HG02798 (cell line): ENCODE results near the gene LMX1B.
"Not testable (repeated sequence)": the region's sequence is repeated elsewhere in the genome, so short reads cannot be mapped to it uniquely, and the experiment has no call there.

Source experiments
- ATAC-seq: cut with Tn5 transposase; IDR thresholded peaks from one replicate; pipeline ENCODE4 v1.9.1; 2021; ENCODE audit warnings: mild to moderate bottlenecking; ENCODE audit not compliant: unreplicated experiment, poor library complexity

LMX1B gene

DNA sequence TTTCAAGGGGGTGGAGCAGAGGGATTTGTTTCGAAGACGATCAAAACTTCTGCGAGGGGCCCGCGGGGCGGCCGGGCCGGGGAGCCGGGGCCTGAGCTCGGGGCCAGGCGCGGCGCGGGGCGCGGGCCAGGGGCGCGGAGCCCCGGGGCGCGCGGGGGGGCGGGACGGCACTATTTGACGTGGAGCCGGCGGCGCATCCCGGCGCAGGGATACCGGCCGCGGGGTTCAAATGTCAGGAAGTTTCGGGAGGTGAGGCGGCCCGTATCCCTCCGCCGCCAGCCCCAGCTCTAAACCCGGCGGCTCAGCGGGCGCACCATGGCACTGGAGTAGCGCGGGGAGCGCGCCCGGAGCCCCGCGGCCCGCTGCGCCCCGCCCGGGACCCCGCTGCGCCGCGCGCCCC is at the start of gene LMX1B:
LMX1B (plus strand) TSS at position 278 of the 400 bp plus-strand sequence. CDS start 522 bp downstream, outside the sequence.
- no peak for ATAC-seq

DNA sequence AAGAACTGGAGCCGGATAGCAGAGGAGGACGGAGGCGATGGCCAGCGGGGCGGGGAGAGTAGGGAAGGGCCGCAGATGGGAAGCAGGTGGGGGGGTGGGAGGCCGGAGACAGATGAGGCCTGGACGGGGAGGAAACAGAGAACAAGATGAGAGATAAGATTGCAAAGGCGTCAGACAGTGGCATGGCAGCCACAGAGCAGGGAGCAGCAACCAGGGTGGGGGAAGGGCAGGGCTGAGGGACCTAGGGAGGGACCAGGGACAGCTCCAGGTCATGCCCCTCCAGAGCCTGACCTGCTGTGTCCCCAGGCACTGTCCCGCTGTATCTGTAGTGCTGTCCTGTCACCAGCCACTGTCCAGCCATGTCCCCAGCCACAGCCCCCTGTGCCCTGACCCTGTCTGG is 49.6 kb upstream of the LMX1B start:
- no peak for ATAC-seq

DNA sequence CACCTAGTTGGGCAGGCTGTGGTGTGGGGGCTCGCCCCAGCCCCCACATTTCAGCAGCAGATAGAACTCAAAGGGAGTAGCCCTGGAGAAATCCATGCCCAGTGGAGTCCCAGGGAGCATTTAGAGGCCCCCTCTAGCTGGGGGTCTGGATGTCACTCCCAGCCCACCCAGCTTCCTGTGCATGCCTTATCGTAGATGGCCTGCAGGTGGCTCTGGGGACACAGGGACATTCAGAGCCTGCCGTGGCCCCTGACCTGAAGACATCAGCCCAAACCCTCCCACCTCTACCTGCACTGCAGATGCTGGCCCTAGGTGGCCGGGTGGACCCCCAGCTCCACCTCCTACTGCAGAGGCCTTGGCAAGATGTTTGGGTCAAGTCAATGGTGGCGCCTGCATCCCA is 49.0 kb upstream of the LMX1B start:
- no peak for ATAC-seq

DNA sequence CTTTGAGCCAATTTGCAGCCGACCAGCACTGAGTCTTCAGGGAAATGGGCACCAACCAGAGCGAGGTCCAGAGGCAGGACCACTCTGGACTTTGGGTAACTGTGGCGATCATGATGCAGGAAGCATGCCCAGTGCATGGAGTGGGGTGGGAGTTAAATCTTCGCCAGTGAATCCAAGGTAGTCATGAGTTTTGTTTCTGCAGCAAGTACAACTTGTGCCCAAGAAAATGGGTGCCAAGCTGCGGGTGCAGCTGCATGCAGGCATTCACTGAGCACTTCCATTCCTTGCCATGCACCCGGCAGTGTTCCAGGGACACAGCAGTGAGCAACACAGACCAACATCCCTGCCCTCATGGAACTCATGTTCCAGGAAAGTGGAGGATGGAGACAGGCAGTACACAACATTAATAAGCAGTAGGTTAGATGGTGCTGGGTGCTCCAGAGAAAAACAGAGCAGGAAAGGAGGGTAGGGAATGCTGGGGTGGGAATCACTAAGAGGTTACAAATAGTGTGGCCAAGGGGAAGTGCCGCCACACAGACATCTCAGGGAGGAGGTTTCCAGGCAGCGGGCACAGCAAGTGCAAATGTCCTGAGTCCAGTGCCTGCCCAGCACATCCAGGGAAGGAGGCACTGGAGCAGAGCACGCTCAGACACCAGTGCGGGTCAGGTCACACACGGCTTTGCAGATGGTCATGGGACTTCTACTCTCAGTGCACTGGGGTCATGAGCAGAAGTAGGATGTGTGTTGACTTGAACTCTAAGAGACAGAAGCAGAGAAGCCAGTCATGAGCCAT is 48.2 kb upstream of the LMX1B start:
- no peak for ATAC-seq

DNA sequence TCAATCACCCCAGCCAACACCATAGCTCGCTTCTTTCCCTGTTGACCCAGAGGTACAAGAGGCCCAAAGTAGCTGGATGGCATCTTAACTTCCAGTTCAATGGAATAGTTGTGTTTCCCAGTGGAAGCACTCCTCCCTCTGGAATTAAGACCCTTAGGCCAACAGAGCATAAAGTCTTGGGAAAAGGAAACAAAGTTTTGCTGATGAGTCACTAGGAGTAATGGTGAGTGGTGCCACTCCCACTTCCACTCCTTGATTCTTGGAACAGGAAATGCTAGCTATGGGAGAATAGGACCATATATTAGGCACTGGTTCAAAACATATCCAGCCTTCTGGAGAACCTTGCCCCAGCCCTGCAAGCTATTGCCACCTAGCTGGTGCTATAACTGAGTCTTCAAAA is 44.7 kb upstream of the LMX1B start:
- no peak for ATAC-seq

- no peak for ATAC-seq
These were observed 35.7 kb upstream of the LMX1B start for GRCh38 chr9:126578029-126578428.

- ATAC-seq = not testable (repeated sequence)
These were observed 33.4 kb upstream of the LMX1B start for GRCh38 chr9:126580319-126580718.

GRCh38 chr9:126581893-126582292 is 31.8 kb upstream of the LMX1B start:
- no peak for ATAC-seq

- ATAC-seq = no peak
These were observed 31.3 kb upstream of the LMX1B start for GRCh38 chr9:126582427-126582826.

- ATAC-seq = no peak
These were observed 30.5 kb upstream of the LMX1B start for GRCh38 chr9:126583144-126583760.

DNA sequence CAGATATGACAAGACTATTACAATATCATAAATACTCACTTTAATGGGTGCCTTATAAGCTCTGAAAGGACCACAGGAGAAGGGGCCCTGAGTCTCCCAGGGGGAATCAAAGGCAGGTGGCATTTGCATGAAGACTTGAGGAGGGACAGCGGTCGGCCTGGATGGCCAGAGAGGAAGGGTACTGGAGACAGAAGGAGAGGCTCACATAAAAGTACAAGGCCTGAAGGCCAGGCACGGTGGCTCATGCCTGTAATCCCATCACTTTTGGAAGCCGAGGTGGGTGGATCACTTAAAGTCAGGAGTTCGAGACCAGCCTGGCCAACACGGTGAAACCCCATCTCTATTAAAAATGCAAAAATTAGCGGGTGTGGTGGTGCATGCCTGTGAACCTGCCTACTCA is 29.1 kb upstream of the LMX1B start:
- no peak for ATAC-seq

- ATAC-seq = no peak
These were observed 27.5 kb upstream of the LMX1B start for GRCh38 chr9:126586236-126586635.

DNA sequence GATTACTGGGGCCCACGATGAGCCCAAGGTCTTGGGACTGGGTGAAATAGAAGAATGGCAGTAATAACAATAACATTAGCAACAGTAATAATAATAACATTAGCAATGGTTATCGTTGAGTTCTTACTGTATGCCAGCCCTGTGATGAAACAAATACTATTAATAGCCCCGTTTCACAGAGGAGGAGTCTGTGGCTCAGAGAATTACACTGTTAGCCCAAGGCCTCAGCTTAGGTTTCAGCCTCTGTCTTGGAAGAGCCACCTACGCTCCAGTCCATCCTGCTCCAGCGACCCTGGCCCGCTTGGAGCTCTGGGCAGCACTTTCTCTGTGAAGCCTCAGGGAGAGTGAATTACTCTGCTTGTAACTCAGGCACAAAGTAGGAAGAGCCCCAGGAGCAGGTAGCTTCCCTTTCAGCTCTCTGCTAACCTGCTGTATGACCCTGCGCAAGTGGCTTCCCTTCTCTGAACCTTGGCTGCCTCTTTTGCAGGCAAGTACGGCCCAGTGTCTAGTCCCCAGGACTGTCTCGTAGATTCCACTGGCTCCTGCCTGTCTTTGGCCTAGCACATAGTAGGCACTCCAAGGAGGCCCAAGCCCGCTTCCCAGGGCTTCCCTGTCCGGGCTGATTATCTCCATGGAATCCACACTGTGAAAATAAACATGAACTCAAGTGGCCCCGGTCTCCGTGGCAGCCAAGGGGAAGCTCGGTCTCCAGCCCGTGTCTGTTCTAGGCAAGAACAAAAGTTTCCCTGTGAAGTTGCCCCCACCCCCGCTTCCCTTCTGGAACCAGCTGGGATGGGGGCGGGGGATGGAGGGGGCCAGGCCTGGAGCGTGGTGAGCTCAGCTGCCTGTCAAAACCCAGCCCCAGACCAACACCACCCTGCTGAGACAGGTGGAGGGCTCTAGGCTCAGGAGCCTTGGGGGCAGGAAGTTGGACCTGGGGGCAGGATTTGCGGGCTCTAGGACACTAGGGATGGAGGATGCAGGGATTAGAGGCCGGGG is 26.2 kb upstream of the LMX1B start:
- ATAC-seq = no peak

DNA sequence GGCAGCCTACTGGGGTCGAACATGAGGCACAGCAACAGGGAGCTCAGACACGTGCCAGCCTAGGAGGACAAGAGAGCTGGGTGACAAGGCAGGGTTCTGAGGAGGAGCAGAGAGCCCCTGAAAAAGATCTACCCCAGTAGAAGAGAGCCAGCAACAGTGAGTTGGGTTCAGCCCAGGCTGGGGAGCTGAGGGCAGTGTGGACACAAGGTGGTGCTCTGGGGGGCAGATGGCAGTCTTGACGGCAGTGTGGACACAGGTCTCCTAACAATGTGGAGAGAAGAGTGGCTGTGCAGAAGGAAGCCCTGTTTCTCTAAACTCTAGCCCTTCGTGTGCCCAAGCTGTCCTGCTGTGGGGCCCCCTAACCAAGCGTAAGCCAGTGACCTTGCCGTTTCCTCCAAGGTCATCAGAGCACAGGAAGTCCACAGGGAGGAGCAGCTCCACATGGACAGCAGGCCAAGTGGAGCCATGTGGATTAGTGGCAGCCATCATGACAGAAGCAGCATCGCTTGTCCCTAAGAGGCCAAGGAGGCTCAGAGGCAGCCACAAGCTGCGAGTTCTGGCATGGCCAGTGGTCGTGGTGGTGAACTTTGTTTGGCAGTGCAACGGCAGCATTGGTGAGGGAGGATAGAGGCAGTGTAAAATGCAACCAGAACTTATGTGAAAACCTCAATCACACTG is 25.1 kb upstream of the LMX1B start:
- ATAC-seq = no peak

GRCh38 chr9:126589349-126589748 is 24.4 kb upstream of the LMX1B start:
- ATAC-seq = no peak

DNA sequence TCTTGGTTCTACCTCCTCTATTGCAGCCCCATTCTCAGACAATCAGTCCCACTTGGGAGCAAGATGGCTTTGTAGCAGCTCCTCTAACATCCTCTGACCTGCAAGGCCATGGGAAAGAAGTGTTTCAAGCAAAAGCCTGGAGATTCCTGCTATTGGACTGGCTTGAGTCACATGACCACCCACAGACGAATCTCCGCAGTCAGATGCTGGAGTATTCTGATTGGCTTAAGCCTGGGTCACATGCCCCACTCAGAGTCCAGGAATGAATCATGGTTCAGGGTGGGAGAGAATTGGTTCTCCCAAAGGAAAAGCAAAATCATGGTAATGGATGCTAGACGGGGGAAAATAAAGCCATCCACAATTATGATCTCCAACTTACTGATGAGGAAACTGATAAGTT is 22.6 kb upstream of the LMX1B start:
- no peak for ATAC-seq

GRCh38 chr9:126591922-126592321 is 21.8 kb upstream of the LMX1B start:
- no peak for ATAC-seq

DNA sequence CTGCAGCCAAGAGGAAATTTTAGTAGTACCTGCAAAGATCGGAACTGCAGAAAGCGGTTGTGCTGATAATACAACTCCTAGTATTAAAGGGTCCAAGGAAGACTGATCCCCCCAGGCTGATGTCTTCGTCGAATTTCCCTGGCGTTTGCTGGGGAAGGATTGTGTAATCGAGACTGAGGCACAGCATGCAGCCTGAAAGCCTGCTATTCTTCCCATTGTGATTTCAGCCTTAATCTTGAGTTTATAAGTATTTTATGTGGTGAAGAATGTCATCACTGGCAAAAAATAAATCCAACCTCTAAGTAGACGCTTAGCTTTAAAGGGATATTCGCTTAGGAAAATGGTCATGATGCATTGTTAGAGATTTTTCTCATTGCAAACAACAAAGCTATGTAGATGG is 21.3 kb upstream of the LMX1B start:
- no peak for ATAC-seq

DNA sequence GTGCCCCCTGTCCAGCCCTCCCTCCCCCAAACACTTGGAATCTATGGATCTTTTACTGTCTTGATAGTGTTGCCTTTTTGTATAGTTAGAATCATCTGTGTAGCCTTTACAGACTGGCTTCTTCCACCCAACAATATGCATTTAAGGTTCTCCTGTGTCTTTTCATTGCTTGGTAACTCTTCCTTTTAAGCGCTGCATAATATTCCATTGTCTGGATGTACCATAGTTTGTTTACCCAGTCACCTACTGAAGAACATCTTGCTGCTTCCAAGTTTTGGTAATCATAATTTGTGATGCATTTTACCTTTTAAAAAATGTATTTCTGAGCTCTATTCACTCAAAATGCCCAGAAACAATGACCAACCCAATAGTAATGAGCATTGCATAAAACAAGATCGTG is 17.7 kb upstream of the LMX1B start:
- ATAC-seq = no peak

DNA sequence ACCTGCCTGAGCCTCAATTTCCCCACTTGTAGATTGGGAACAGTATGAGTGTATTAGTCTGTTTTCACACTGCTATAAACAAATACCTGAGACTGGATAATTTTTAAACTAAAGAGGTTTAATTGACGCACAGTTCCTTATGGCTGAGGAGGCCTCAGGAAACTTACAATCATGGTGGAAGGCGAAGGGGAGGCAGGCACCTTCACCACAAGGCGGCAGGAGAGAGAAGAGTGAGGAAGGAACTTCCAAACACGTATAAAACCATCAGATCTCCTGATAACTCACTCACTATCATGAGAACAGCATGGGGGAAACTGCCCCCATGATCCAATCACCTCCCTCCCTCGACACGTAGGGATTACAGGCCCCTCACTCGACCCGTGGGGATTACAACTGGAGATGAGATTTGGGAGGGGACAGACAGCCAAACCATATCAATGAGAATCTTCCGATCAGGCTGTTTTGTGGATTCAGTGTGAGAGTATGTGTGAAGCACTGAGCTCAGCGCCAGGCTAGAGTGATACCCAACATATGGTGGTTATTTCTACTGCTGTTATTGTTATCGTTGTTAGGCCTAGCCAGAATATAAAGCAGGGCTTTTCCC is 14.6 kb upstream of the LMX1B start:
- no peak for ATAC-seq
